Fibroblast of the aortic adventitia (primary cell): Measurements from ENCODE around the gene CDC37L1. TPM values are rescaled to one million over a fixed set of nuclear protein-coding genes. Genes with fewer than 3 reads are reported as not detected.

Experiments
- DNase-seq: peaks from one replicate; pipeline ENCODE4 v3.0.0-alpha.2; 2010; ENCODE audit warnings: low read depth
- H3K4me3 ChIP-seq: 2 replicates; pipeline ENCODE4 v1.5.1; 2011; ENCODE audit warnings: low read depth, mild to moderate bottlenecking, control low read depth, low read length, moderate library complexity
- CTCF ChIP-seq: IDR thresholded peaks from 2 replicates; pipeline ENCODE4 v1.5.1; 2011; ENCODE audit warnings: mild to moderate bottlenecking, low read length, control low read depth, inconsistent platforms; ENCODE audit not compliant: insufficient read depth
- total RNA-seq: library from RNA; depleted of rRNA; stranded (reverse); fragments of >200 nt; gene quantifications from 2 replicates; pipeline ENCODE4 v1.2.3, GENCODE V29; 2012; ENCODE audit warnings: low replicate concordance

Gene CDC37L1
- total RNA-seq, 1 donor: 17.5 TPM

- DNase-seq: peak; percentile 54
- TF ChIP-seq CTCF: no peak
- H3K4me3 ChIP-seq: peak overlapping the region; percentile 85
Measured at GRCh38 chr9:4739587-4740387, 60.4 kb downstream of the CDC37L1 start.

GRCh38 chr9:4740388-4740637 lies 60.9 kb downstream of the CDC37L1 start:
- DNase-seq: no peak
- peak overlapping the region; percentile 85 for H3K4me3 ChIP-seq
- TF ChIP-seq CTCF: no peak

- DNase-seq: peak; percentile 79
- H3K4me3 ChIP-seq: peak within 1 kb of the TSS; percentile 85
- peak; percentile 9 for TF ChIP-seq CTCF
Measured at GRCh38 chr9:4740638-4741364, 61.4 kb downstream of the CDC37L1 start, which contains the start of gene AK3. AK3 (minus strand) TSS chr9:4741202; CDS start chr9:4741087, 115 bp downstream.

GRCh38 chr9:4741365-4742089 lies 62.2 kb downstream of the CDC37L1 start:
- H3K4me3 ChIP-seq: peak overlapping the region; percentile 85
- TF ChIP-seq CTCF: no peak
- DNase-seq: peak; percentile 21

- DNase-seq: no peak
- H3K4me3 ChIP-seq: no peak overlapping the region
- TF ChIP-seq CTCF: no peak
Measured at GRCh38 chr9:4742246-4742645, 62.9 kb downstream of the CDC37L1 start.

- peak; percentile 14 for DNase-seq
- no peak overlapping the region for H3K4me3 ChIP-seq
- TF ChIP-seq CTCF: no peak
Measured at GRCh38 chr9:4743131-4743875, 63.9 kb downstream of the CDC37L1 start.
